Uterus (tissue), 2 donors: ENCODE data around the gene ZNF625.
"Not testable (repeated sequence)": the region's sequence is repeated elsewhere in the genome, so short reads cannot be mapped to it uniquely, and the experiment has no call there.

ENCODE experiments used
- CTCF ChIP-seq, 4 experiments: fragments of 200-600 bp in 2 of 4; fragments of 450-650 bp in 2 of 4; sonication (generic) in 2 of 4; IDR thresholded peaks; one replicate each; pipeline ENCODE4 v1.5.1; 2016 to 2019; ENCODE audit warnings: antibody characterized with exemption in 4 of 4, mild to moderate bottlenecking in 2 of 4, moderate library complexity in 1 of 4
- POLR2A ChIP-seq, 2 donors: fragments of 450-650 bp; IDR thresholded peaks; one replicate each; pipeline ENCODE4 v1.6.1; 2016; ENCODE audit warnings: antibody characterized with exemption in 2 of 2, mild to moderate bottlenecking in 1 of 2, moderate library complexity in 1 of 2

GRCh38 chr19:12103909-12104308, 52.6 kb downstream of the ZNF625 start:
- not testable (repeated sequence) for TF ChIP-seq CTCF, POLR2A (IDR thresholded peaks at IDR 0.05)
